Hematopoietic multipotent progenitor cell treated with erythropoietin and hydrocortisone succinate and interleukin-3 and kit ligand, for 15 days (in vitro differentiated cells): Measurements from ENCODE around the gene SERPINH1.
"Not testable (repeated sequence)": the region's sequence is repeated elsewhere in the genome, so short reads cannot be mapped to it uniquely, and the experiment has no call there.

Source experiments
- DNase-seq: peaks from one replicate; pipeline ENCODE4 v3.0.0-alpha.2; 2015; ENCODE audit warnings: low spot score

The SERPINH1 gene

GRCh38 chr11:75576017-75576416 is 14.0 kb downstream of the SERPINH1 start:
- no peak for DNase-seq

GRCh38 chr11:75576499-75576918 is 14.5 kb downstream of the SERPINH1 start:
- no peak for DNase-seq

GRCh38 chr11:75577207-75577606 is 15.2 kb downstream of the SERPINH1 start:
- DNase-seq: peak; percentile 65

- no peak for DNase-seq
Observed at GRCh38 chr11:75578977-75579376, 16.9 kb downstream of the SERPINH1 start.

- no peak for DNase-seq
Observed at GRCh38 chr11:75579841-75580240, 17.8 kb downstream of the SERPINH1 start.

DNA sequence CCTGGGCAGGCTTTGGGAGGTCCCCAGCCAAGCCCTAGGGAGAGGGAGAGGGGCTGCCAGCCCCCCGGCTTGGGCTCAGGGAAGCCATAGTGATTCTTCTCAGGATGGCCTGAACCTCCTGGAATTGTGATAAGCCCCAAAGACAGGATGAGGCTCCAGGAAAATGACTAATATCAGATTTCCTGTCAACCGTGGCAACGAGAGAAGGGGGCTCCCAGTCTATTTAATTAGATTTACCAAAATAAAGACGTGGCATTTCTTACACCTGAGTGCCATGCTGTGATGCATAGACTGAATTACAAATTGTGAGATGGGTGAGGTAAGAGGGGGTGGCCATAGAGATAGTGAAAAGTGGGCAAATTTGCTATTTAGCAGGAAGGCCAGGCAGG is 20.4 kb downstream of the SERPINH1 start:
- no peak for DNase-seq

- DNase-seq: peak; percentile 73
Observed at GRCh38 chr11:75582895-75583717, 21.1 kb downstream of the SERPINH1 start.

DNA sequence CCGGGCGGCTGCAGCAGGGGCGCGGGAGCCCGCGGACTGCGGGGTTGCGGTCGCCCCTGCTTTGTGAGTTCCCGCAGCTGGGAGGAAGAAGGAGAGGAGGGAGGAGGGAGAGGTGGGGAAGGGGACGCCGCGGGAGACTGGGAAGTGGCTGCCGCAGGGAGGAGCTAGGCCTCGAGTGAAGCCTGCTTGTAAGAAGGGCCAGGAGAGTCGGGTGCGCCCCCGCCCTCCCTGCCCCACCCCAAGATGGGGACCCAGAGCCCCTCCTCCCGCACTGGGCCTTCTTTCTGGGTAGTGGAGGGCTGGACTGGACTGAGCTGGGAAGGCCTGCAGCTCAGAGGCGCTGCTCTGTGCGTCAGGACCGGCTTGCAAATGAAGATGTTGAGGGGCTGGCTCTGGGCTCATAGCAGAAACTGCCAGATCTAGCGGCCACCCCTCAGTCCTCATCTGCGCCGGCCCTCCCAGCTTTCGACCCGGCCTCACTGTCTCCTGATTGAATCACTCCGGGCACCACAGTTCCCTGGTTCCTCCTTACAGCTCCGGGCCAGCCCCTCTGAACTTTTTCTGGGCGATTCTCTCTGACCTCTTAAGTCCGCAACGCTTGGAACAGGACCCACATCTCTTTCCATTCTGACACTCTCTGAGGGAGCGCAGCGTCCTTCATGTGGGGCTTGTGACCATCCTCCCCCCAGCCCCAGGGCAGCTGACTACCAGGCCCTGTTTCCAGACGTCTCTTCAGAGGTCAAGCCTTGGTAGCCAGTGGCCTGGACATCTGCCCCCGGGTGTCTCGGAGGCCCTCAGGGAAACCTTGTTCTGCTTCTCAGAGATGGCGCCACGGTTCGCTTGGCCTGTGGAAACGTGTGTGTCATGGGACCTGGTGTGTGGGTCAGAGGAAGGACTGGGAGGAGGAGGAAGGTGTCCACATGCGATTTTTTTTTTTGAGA is 21.9 kb downstream of the SERPINH1 start:
- DNase-seq: peak; percentile 63

DNA sequence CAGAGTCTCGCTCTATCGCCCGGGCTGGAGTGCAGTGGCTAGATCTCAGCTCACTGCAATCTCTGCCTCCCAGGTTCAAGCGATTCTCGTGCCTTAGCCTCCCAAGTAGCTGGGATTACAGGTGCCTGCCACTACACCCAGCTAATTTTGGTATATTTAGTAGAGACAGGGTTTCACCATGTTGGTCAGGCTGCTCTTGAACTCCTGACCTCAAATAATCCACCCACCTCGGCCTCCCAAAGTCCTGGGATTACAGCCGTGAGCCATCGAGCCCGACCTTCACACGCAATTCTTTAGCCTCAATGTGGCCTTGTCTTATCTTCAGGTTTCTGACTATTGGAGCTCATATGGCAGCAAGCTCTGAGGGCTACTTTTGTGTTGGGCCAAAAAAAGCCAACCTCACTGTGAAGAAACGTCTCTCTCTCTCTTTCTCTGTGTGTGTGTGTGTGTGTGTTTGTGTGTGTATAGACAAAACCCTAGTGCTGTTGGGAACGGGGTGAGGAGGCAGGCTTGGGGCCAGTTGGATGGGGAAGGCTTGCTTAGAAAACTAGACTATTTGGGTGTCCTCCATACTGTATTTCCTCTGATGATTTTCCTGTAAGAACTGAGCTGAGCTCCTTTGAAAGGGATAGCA is 22.7 kb downstream of the SERPINH1 start:
- DNase-seq: not testable (repeated sequence)

- DNase-seq: no peak
Observed at GRCh38 chr11:75585293-75585670, 23.2 kb downstream of the SERPINH1 start.

GRCh38 chr11:75586395-75586794 is 24.3 kb downstream of the SERPINH1 start:
- DNase-seq: no peak

DNA sequence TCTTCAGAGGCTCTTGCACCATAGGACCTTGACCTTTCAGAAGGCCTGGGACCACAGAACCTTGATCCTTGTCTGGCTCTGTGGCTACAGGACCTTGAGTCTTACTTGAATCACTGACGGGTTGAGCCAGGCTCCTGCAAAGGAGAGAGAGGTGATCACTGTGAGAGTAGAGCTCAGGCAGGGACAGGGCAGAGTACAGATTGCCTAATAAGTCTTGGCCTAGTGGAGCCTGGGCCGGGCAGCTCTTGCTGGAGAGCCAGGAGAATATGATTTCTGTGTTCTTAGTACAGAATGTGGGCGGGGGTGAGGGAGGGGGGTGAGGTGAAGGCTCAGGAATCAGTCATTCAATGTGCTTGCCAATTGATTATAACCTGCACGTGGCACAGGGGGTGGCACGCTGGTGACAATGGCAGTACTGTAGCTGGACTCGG is 26.0 kb downstream of the SERPINH1 start:
- no peak for DNase-seq

DNA sequence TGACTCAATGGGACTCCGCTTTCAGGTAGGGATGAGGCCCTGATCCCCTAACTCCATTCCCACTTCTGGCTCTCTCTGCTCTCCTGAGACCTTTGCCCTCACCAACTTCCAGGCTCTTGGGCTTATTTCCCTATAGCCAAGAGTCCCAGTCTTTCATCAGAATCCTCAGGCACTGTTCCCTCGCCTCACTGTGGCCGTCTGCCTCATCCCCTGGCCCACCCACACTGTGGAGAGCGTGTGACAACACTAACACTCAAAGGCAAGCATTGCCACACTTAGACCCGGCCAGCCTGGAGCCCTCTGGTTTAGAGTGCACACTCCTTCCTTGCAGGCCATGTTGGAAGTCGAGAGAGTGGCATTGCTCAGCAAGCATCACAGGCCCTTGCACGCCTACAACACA is 27.0 kb downstream of the SERPINH1 start:
- no peak for DNase-seq

DNA sequence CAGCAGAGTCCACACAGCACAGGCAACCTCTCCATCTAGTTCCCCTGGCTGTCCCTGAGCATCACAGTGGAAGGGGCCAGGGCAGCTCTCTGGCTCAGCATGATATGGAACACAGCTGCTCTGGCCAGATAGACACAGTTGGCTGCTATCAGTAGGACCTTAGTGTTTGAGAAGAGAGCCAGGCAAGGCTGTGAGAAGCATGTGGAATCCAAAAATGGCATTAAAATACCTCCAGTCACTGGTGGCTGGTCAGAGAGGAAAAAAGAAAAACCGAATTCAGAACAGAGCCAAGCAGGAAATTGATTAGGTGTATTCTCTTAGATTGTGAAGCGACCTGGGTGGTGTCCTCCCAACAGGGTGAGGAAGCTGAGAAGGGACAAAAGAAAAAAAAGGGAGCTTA is 27.9 kb downstream of the SERPINH1 start:
- DNase-seq: peak; percentile 97

GRCh38 chr11:75591371-75591770 is 29.3 kb downstream of the SERPINH1 start:
- DNase-seq: peak; percentile 37

- peak; percentile 24 for DNase-seq
Observed at GRCh38 chr11:75591966-75592365, 29.9 kb downstream of the SERPINH1 start.

- no peak for DNase-seq
Observed at GRCh38 chr11:75592715-75593114, 30.7 kb downstream of the SERPINH1 start.

DNA sequence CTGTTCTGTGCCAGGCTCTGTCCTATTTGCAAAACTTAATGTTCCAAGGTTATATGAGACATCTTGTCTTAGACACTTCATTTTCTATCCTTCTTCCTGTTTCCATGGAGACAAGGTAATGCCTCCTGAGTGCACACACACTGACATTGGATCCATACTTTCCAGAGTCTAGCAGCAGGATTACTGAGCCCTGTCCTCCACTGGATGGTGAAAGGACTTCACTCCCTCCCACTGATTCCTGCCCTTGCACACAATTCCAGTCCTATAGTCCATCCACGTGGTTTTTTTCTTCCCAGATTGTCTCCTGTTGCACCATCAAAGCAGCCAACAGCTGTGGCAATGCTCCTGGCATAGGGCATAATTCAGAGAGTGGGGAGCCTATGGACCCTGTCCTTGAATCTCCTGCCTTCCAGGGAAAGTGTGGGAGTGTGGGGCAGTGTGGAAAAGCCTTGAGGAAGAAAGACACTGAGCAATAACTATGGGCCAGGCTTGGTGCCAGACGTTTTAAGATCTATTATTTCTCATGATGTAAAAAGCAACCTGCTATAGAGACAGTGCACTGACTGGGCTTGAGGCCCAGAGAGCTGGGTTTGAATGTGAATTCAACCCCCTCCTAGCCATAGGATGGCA is 31.3 kb downstream of the SERPINH1 start:
- no peak for DNase-seq

DNA sequence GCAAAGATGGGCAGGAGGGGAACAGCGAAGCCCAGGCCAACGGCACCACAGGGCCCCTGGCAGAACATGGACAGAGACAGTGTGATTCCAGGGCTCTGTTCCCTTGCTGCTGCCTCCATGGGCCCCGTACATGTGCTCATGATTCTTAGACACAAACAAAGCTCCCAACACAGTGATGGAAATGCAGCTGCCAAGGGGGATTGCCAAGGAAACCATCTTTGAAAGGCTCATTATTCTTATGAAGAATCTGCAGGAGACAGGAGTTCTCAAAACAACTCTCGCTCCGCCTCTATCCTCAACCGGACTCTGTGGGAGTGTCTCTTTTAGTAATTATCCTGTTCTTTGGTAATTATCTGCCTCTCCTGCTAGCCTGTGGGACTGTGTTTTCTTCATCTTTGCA is 32.2 kb downstream of the SERPINH1 start:
- no peak for DNase-seq

DNA sequence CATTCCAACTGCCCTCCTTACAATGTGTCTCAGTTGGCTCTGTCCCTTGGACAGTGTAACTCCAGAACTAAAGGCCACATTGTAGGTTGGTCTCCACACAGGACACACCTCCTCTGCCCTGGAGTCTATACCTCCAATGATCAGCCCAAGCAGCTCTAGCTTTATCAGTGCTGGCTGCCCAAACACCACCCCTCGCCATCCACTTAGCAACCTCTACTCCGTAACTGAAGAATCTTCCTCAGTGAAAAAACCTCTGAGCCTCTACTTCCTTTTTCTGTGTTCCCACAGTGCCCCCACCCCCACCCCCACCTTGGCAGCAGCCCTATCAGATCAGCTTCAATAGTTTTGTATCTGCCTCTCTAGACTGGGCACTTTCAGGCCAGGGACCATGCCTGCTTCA is 33.4 kb downstream of the SERPINH1 start:
- peak; percentile 71 for DNase-seq

GRCh38 chr11:75596914-75597313 is 34.9 kb downstream of the SERPINH1 start:
- no peak for DNase-seq

- peak; percentile 59 for DNase-seq
Observed at GRCh38 chr11:75597636-75598035, 35.6 kb downstream of the SERPINH1 start.
